Measurements from ENCODE around the gene PRR5L.

The PRR5L gene

DNA sequence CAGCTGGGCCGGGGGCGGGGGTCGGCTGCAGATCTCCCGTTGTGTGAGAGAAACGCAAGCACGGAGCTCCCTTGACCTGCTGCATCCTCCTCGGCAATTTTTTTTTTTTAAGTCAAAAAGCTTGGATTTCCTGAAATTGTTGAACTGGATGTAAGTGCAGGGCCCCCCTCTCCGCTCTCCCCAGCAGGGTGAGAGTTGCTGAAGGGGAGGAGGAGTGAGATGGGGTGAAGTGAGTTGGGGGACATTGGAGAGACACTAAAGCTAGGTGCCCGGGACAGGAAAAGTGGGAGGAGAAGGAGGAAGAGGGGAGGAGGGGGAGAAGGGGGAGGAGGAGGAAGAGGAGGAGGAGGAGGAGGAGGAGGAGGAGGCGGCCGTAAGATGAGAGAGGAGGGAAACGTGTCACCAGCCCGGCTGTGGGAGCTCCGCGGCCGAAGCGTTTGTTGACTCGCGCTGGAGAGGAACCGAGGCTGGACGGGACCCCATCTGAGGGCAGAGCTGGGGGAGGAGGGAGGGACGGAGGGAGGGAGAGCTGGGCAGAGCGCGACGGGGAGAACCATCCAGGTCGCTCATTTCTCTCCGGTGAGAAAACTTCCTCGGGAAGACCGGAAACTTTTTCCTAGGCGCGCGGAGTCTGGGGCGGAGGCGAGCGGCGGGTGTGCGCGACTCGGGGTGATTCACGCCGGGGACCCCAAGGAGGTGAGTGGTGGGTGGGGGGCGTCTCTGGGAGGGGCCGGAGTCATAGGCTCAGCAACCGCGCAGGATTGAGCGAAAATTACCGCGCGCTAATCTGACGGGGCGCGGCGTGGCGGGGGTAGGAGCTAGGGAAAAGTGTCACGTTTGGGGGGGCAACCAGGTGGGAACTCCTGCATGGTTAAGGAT lies 80.2 kb downstream of the PRR5L start:
- Histone ChIP-seq H3K27me3 (ENCODE audit: control insufficient read depth, insufficient read depth, low read length, poor library complexity, severe bottlenecking) (peaks cover 6% of the 10 kb centered on the region), H3K27ac (ENCODE audit: insufficient read depth, low read depth, low read length, poor library complexity, severe bottlenecking) (no peak overlapping the region), H3K36me3 (ENCODE audit: control insufficient read depth, insufficient read depth, low read length) (no peaks in the 10 kb centered on the region), H3K4me3 (ENCODE audit: insufficient read depth, low read depth, low read length) (peak overlapping the region; percentile 50), H3K9me3 (ENCODE audit: control insufficient read depth, low read length) (no peaks in the 10 kb centered on the region), H3K4me1 (ENCODE audit: control insufficient read depth, insufficient read depth, low read length) (peaks cover 4% of the 10 kb centered on the region)
- 1% methylated on average over 55 of the region's 55 CpGs for WGBS, 2 experiments

DNA sequence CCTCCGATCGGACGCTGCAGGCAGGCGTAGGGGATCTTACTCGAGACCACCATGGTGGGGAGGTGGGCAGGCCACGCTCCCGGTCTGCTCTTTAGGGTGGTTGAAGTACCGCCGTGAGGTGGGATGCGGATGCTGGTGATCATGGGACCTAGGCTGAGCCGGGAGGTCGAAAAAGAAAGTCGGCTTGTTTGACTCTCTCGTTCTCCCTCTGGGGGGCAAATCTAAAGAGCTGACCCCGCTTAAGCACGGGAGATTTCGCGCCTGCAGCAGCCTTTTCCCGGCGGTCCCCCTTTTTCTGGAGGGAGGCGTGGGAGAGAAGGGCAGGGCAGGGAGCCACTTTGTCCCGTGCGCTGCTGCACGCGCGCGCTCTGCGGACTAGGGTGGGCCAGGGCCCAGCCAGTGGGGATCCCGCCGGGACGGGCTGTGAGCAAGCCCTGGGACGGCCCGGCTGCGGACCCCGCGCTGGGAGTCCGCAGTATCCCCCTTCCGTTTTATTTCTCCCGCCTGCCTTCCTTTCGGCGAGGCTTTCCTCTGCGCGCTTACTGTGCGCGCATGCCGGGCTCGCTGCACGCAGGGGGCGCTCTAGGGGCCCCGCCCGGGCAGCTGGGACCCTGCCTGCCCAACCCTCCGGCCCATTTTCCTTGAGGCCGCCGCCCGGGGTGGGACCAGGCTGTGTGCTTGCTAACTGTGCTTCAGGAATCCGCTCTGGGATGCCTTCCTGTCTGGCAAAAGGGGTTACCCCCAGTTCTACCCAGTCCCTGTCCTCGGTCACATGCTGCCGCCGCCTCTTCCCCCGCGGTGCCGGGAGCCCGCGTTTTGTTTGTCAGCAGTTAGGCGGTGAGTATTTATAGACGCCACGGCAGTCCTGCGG lies 81.0 kb downstream of the PRR5L start:
- H3K27me3 ChIP-seq (ENCODE audit: control insufficient read depth, insufficient read depth, low read length, poor library complexity, severe bottlenecking): peaks cover 6% of the 10 kb centered on the region
- 1% methylated on average over 68 of the region's 68 CpGs for WGBS, 2 experiments
- no peaks in the 10 kb centered on the region for H3K9me3 ChIP-seq (ENCODE audit: control insufficient read depth, low read length)
- H3K27ac ChIP-seq (ENCODE audit: insufficient read depth, low read depth, low read length, poor library complexity, severe bottlenecking): peak overlapping the region; percentile 51
- no peaks in the 10 kb centered on the region for H3K36me3 ChIP-seq (ENCODE audit: control insufficient read depth, insufficient read depth, low read length)
- H3K4me3 ChIP-seq (ENCODE audit: insufficient read depth, low read depth, low read length): peak overlapping the region; percentile 50
- H3K4me1 ChIP-seq (ENCODE audit: control insufficient read depth, insufficient read depth, low read length): peaks cover 3% of the 10 kb centered on the region

DNA sequence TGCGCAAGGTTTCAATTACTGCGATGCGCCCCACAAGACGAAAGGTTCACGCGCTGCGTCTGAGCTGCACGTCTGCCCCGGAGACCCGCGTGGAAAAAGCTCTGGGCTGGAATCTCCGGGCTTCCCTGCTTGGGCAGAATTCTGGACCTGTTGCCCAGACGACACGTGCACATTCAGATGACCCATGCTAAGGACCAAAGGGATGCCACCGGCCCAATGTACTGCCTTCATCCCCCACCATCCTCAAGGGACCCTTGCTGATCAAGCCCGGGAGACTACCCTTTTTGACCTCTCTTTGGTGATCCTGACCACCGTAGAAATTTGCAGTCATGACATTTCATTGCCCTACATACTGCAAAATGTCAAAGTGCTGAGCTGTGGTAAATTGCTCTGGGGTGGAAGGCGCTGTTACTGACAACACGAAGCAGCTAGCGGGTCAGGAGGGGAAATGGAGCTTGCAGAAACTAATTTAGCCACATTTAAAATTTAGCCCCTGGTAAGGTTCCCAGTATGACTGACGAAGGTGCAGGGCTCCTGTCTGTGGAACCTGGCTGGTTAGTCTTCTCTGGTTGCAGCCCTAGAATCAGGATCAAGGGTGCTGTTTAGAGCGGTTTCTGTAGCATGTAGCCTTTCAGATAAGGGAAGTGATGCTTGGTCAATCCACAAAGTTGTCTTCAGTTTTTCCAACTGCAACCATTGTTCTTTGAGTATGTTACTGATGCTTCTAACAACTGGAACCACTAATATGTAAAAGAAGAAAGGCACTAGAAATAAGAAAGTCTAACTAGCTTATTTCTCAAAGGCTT lies 81.9 kb downstream of the PRR5L start:
- Histone ChIP-seq H3K27me3 (ENCODE audit: control insufficient read depth, insufficient read depth, low read length, poor library complexity, severe bottlenecking) (peaks cover 6% of the 10 kb centered on the region), H3K36me3 (ENCODE audit: control insufficient read depth, insufficient read depth, low read length) (no peaks in the 10 kb centered on the region), H3K9me3 (ENCODE audit: control insufficient read depth, low read length) (no peaks in the 10 kb centered on the region), H3K4me1 (ENCODE audit: control insufficient read depth, insufficient read depth, low read length) (no peaks in the 10 kb centered on the region), H3K27ac (ENCODE audit: insufficient read depth, low read depth, low read length, poor library complexity, severe bottlenecking) (peak overlapping the region; percentile 51), H3K4me3 (ENCODE audit: insufficient read depth, low read depth, low read length) (peak overlapping the region; percentile 50)
- WGBS, 2 experiments: 39 to 40% methylated on average over 22 of the region's 22 CpGs

DNA sequence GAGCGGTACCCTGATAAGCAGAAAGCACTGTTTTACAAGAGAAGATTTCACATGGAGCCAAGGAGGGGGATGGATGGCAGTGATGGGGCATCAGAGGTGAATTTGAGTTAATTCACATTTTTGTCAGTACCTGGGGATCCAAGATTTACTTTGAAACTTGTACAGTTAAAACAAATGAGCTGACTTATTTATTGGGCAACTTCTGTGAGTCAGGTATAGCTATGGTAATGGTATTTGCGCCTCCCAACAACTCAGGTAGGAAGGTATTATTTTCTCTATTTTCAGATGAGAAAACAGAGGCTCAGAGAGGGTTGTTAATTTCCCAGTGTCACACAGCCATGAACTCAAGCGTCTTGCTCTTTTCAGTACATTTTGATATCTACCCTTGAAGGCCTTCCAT lies 83.6 kb downstream of the PRR5L start:
- Histone ChIP-seq H3K4me1 (ENCODE audit: control insufficient read depth, insufficient read depth, low read length) (no peaks in the 10 kb centered on the region), H3K36me3 (ENCODE audit: control insufficient read depth, insufficient read depth, low read length) (no peaks in the 10 kb centered on the region), H3K27me3 (ENCODE audit: control insufficient read depth, insufficient read depth, low read length, poor library complexity, severe bottlenecking) (peaks cover 6% of the 10 kb centered on the region), H3K4me3 (ENCODE audit: insufficient read depth, low read depth, low read length) (no peak overlapping the region), H3K27ac (ENCODE audit: insufficient read depth, low read depth, low read length, poor library complexity, severe bottlenecking) (no peak overlapping the region), H3K9me3 (ENCODE audit: control insufficient read depth, low read length) (no peaks in the 10 kb centered on the region)
- WGBS, 2 experiments: 97% methylated on average over 3 of the region's 3 CpGs

DNA sequence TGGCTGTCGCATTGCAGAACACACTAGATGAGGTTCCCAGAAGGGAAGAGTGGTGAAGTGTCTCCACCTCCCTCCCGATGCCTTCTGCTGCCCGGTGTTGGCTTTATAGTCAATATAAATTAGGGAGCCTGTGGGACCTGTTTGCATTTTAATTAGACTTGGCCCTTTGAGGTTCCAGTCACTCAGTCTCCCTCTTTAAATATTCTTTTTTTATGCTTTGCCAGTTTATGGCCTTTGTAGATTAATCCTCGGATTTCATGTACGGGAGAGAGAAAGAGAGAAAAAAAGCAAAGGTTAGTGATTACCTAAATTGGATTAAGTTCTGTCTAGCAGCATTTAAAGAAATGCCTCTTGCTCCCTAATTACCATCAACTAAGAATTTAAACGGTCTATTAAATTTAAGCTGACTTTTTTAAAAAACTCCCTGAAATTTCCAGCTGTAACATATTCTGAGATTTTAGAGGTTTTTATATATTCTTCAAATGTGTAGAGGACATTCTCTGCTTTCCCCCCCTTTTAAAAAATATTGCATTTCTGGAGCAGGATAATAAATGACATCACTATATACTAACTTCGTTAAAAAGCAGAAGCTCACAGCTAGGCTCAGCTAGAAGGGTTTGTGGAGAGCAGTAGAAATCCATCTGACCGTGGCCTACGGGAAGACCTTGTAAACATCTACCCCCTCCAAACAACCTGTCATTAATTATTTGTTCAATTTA lies 84.4 kb downstream of the PRR5L start:
- peaks cover 6% of the 10 kb centered on the region for H3K27me3 ChIP-seq (ENCODE audit: control insufficient read depth, insufficient read depth, low read length, poor library complexity, severe bottlenecking)
- H3K27ac ChIP-seq (ENCODE audit: insufficient read depth, low read depth, low read length, poor library complexity, severe bottlenecking): no peak overlapping the region
- H3K4me3 ChIP-seq (ENCODE audit: insufficient read depth, low read depth, low read length): no peak overlapping the region
- 92 to 94% methylated on average over 6 to 7 of the region's 9 CpGs for WGBS, 2 experiments
- no peaks in the 10 kb centered on the region for H3K36me3 ChIP-seq (ENCODE audit: control insufficient read depth, insufficient read depth, low read length)
- H3K4me1 ChIP-seq (ENCODE audit: control insufficient read depth, insufficient read depth, low read length): no peaks in the 10 kb centered on the region
- no peaks in the 10 kb centered on the region for H3K9me3 ChIP-seq (ENCODE audit: control insufficient read depth, low read length)

DNA sequence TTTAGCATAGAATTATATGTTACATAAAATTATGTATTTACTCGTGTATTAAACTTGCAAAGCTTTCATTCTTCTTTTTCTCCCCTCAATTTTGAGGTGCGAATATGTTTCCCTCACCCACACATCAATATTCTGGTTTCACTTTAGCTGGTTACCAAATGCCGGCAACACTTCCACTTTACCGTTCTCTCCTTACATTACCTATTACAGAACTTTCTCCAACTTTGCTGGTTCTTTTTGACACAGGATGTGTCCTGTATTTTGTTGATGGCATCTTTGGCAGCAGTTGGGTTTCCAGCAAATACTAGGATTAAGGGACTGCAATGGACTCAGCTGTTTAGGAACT lies 84.9 kb downstream of the PRR5L start:
- Histone ChIP-seq H3K36me3 (ENCODE audit: control insufficient read depth, insufficient read depth, low read length) (no peaks in the 10 kb centered on the region), H3K4me1 (ENCODE audit: control insufficient read depth, insufficient read depth, low read length) (peaks cover 5% of the 10 kb centered on the region), H3K9me3 (ENCODE audit: control insufficient read depth, low read length) (no peaks in the 10 kb centered on the region), H3K27ac (ENCODE audit: insufficient read depth, low read depth, low read length, poor library complexity, severe bottlenecking) (no peak overlapping the region), H3K27me3 (ENCODE audit: control insufficient read depth, insufficient read depth, low read length, poor library complexity, severe bottlenecking) (peaks cover 6% of the 10 kb centered on the region), H3K4me3 (ENCODE audit: insufficient read depth, low read depth, low read length) (no peak overlapping the region)
- WGBS, 2 experiments: 93 to 96% methylated on average over 4 of the region's 4 CpGs

DNA sequence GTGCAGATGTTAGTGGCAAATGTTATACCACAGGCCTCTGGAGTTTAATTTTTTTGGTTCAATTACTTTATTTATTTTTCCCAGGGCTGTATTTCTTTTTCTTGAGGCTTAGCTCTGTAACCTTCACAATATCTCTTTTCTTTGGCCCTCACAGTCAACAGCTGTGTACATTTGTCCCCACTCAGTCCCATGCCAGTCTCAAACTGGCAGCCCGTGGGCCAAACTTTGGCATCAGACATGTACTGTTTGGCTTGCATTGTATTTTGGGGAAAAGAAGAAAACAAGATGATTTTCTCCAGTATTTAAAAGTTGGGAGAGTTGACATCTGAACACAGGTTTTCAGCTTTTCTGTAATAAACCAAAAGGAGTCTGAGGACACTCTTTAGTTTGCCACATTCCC lies 87.1 kb downstream of the PRR5L start:
- no peaks in the 10 kb centered on the region for H3K36me3 ChIP-seq (ENCODE audit: control insufficient read depth, insufficient read depth, low read length)
- H3K4me1 ChIP-seq (ENCODE audit: control insufficient read depth, insufficient read depth, low read length): peaks cover 8% of the 10 kb centered on the region
- no peak overlapping the region for H3K4me3 ChIP-seq (ENCODE audit: insufficient read depth, low read depth, low read length)
- H3K9me3 ChIP-seq (ENCODE audit: control insufficient read depth, low read length): no peaks in the 10 kb centered on the region
- WGBS, 2 experiments: 97 to 100% methylated on average over 1 of the region's 1 CpG
- no peaks in the 10 kb centered on the region for H3K27me3 ChIP-seq (ENCODE audit: control insufficient read depth, insufficient read depth, low read length, poor library complexity, severe bottlenecking)
- H3K27ac ChIP-seq (ENCODE audit: insufficient read depth, low read depth, low read length, poor library complexity, severe bottlenecking): no peak overlapping the region

DNA sequence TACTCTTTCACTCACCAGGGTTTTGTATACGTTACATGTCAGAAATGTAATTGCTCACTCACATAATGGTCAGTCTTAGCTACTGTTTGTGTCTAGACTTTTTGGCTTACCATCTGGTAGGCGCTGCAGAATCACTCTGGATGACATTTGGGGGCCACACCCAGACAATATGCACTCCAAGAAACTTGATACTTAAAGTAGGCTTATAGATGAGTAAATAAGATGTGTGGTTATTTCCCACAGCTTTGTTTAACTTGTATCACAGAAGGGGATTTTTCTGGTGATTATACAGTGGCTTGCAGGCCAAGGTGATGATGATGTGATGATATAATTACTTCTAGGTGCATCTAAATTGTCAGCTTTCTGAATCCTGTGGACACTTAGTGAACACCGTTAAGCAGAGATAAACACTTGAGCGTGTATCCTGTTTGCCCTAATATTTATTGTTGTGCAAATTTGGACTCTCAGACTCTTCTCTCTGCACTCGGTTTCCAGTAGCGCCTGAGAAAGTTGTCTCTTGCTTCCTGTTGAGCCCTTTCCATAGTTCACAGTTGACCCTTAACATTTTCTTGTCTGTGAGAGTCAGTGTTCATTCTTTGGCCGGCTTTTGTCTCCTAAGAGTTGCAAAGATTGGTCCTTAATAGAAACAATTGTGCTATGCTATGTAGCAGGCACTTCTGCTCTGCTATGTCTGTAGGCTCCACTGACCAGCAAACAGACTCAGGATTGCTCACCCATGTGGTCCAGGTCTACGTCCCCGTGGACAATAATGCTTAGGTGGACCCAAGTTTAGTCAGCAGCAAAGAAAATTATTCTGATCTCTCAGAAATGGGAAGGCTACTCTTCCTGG lies 89.3 kb downstream of the PRR5L start:
- Histone ChIP-seq H3K9me3 (ENCODE audit: control insufficient read depth, low read length) (no peaks in the 10 kb centered on the region), H3K4me1 (ENCODE audit: control insufficient read depth, insufficient read depth, low read length) (peaks cover 8% of the 10 kb centered on the region), H3K4me3 (ENCODE audit: insufficient read depth, low read depth, low read length) (no peak overlapping the region), H3K27me3 (ENCODE audit: control insufficient read depth, insufficient read depth, low read length, poor library complexity, severe bottlenecking) (no peaks in the 10 kb centered on the region), H3K27ac (ENCODE audit: insufficient read depth, low read depth, low read length, poor library complexity, severe bottlenecking) (no peak overlapping the region), H3K36me3 (ENCODE audit: control insufficient read depth, insufficient read depth, low read length) (no peaks in the 10 kb centered on the region)
- WGBS, 2 experiments: 88 to 92% methylated on average over 9 of the region's 9 CpGs

DNA sequence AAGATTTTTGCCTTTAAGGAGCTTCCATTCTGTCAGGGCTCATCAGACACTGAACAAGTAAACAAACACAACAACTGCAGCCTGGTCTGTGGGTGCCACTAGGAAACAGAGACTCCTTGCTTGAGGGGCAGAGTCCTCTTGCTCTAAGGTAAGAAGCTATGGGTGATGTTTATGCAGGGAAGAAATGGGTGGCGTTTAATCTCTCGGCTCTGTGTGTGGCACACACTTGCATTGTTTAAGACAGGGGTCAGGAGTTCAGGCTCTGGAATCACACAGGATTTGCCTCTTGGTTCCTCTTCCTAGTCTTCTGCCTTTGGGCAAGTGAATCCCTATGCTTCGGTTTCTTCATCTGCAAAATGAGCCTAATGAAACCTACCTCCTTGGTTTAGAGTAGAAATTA lies 90.3 kb downstream of the PRR5L start:
- peaks cover 12% of the 10 kb centered on the region for H3K4me1 ChIP-seq (ENCODE audit: control insufficient read depth, insufficient read depth, low read length)
- H3K27me3 ChIP-seq (ENCODE audit: control insufficient read depth, insufficient read depth, low read length, poor library complexity, severe bottlenecking): no peaks in the 10 kb centered on the region
- H3K36me3 ChIP-seq (ENCODE audit: control insufficient read depth, insufficient read depth, low read length): no peaks in the 10 kb centered on the region
- no peak overlapping the region for H3K4me3 ChIP-seq (ENCODE audit: insufficient read depth, low read depth, low read length)
- no peak overlapping the region for H3K27ac ChIP-seq (ENCODE audit: insufficient read depth, low read depth, low read length, poor library complexity, severe bottlenecking)
- WGBS, 2 experiments: 76 to 78% methylated on average over 3 of the region's 3 CpGs
- no peaks in the 10 kb centered on the region for H3K9me3 ChIP-seq (ENCODE audit: control insufficient read depth, low read length)
